ENCODE measurements around the gene KCNAB1. TPM values are rescaled to one million over a fixed set of nuclear protein-coding genes. Genes with fewer than 3 reads are reported as not detected.

KCNAB1 gene
- total and polyA plus RNA-seq, 2 of the 8 experiments (the other 6 are each of a cell fraction or from before 2014, with no cell fraction given) = 0.51 to 2.3 TPM

DNA sequence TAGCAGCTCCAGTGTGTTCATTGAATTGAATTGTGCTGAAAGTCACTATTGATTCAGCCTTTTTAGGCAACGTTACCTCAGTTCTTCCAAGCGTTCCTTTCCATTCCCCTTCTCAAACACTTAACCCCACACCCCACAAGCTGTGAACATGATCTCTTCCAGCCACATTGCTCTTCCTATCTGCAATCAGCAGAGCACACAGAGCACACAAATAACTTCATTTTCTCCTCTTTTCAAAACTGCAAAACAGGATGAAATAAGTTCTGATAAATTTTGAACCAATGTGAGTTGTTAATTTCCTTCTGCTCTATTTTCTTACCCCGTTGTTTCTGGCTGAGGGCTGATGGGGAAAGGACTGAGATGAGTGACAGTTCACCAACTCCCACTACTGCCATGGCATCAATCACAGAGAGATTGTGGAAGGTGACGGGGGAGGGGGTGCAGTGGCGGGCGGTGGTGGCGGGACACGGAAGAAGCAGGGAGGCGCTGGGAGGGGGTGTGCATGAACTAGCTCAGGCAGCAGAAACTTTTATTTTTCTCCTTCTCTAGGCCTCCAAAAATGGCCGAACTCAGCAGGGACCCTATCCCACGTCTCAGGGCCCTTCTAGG lies 287.3 kb downstream of the KCNAB1 start:
- H3K18ac ChIP-seq (ENCODE audit: extremely low read depth, low read length) = no peak overlapping the region
- H3K14ac ChIP-seq (ENCODE audit: insufficient read length) = no peak overlapping the region
- H3K23me2 ChIP-seq (ENCODE audit: low read depth, low read length) = no peaks in the 10 kb centered on the region
- no peak overlapping the region for H2BK5ac ChIP-seq (ENCODE audit: low read depth, low read length)
- H3K79me1 ChIP-seq (ENCODE audit: low read depth, low read length) = no peaks in the 10 kb centered on the region
- no peak overlapping the region for H3K4me3 ChIP-seq (ENCODE audit: extremely low read depth in 1 of 4, insufficient read depth in 2 of 4, low read depth in 3 of 4, low read length in 4 of 4)
- H3K4me1 ChIP-seq (replicated peaks in 1 of 4; ENCODE audit: control insufficient read depth in 3 of 4, insufficient read depth in 4 of 4, low read length in 3 of 4) = peaks cover 0 to 2% (median 0%) of the 10 kb centered on the region in 4 experiments; a peak in 1 of 7 replicates
- H2BK15ac ChIP-seq (ENCODE audit: low read length) = no peak overlapping the region
- 95% methylated on average over 9 of the region's 11 CpGs; no CpG with 5 or more reads in 1 of the 2 experiments for WGBS, 2 experiments (ENCODE audit: extremely low coverage in 1 of 2, insufficient coverage in 1 of 2, insufficient read length in 1 of 2, insufficient replicate concordance in 2 of 2, low coverage in 1 of 2, low lambda C conversion rate in 2 of 2, missing lambda C conversion rate in 1 of 2)
- H4K20me1 ChIP-seq (replicated peaks in 1 of 2; ENCODE audit: control insufficient read depth in 1 of 2, insufficient read depth in 2 of 2, low read length in 2 of 2) = no peaks in the 10 kb centered on the region
- H2BK120ac ChIP-seq (replicated peaks; ENCODE audit: low read depth, low read length) = no peak overlapping the region
- no peaks in the 10 kb centered on the region for H3K36me3 ChIP-seq (ENCODE audit: control insufficient read depth in 2 of 4, insufficient read depth in 4 of 4, low read length in 3 of 4)
- H3K4me2 ChIP-seq (ENCODE audit: insufficient read depth in 1 of 2, low read depth in 2 of 2, low read length in 2 of 2) = no peak overlapping the region
- no peak overlapping the region for H4K8ac ChIP-seq (ENCODE audit: extremely low read depth, insufficient read depth, low read length)
- no peak for TF ChIP-seq ASH2L (IDR thresholded peaks at IDR 0.05; ENCODE audit: low read length)
- TF ChIP-seq SP2 (IDR thresholded peaks at IDR 0.05; ENCODE audit: low read length) = no peak
- no peak for TF ChIP-seq BCL11A (IDR thresholded peaks at IDR 0.05; ENCODE audit: low read depth in 2 of 2, low read length in 2 of 2)
- no peak for TF ChIP-seq BRCA1 (IDR thresholded peaks at IDR 0.05; ENCODE audit: low read depth, low read length)
- no peak overlapping the region for H3K9ac ChIP-seq (replicated peaks in 1 of 4; ENCODE audit: extremely low read depth in 1 of 4, low read depth in 3 of 4, low read length in 3 of 4)
- H3K56ac ChIP-seq (replicated peaks; ENCODE audit: insufficient read length, low read depth, low read length) = no peak overlapping the region
- H3K23ac ChIP-seq (ENCODE audit: insufficient read length) = no peak overlapping the region
- no peak overlapping the region for H2AFZ ChIP-seq (ENCODE audit: low read length)
- POLR2A ChIA-PET (ENCODE audit: partially characterized antibody) = no interaction called here
- no peaks in the 10 kb centered on the region for H3K27me3 ChIP-seq (replicated peaks in 1 of 4; ENCODE audit: control insufficient read depth in 3 of 4, extremely low read depth in 1 of 4, insufficient read depth in 3 of 4, low read length in 3 of 4)
- no peak overlapping the region for H3K27ac ChIP-seq (ENCODE audit: low read depth, low read length)
- DNase-seq (ENCODE audit: low read depth in 1 of 2, low spot score in 2 of 2) (no peak), FAIRE-seq (no peak)
- H3K9me3 ChIP-seq (ENCODE audit: insufficient read depth in 2 of 2, low read depth in 1 of 2, low read length in 1 of 2) = no peaks in the 10 kb centered on the region
- H2BK12ac ChIP-seq (ENCODE audit: low read depth, low read length) = no peak overlapping the region
- H3K79me2 ChIP-seq (ENCODE audit: control insufficient read depth in 1 of 2, insufficient read depth in 2 of 2, low read length in 2 of 2) = no peaks in the 10 kb centered on the region
- no peak overlapping the region for H4K91ac ChIP-seq (replicated peaks; ENCODE audit: insufficient read length, low read length)
- no peak overlapping the region for H2AK5ac ChIP-seq (ENCODE audit: low read depth, low read length)
- CTCF ChIA-PET (ENCODE audit: partially characterized antibody) = interaction anchor here (0.8 to 2.5 kb wide), 4 partner anchors 13 to 233 kb away, joined by 3 to 7 read pairs (median 6); no protein-coding TSS in a partner anchor
- no peak overlapping the region for H2BK20ac ChIP-seq (ENCODE audit: low read length)
- no peak overlapping the region for H4K5ac ChIP-seq (ENCODE audit: insufficient read length, low read depth, low read length)
- H3K4ac ChIP-seq (replicated peaks; ENCODE audit: insufficient read length, low read depth, low read length) = no peak overlapping the region

All from H1 (cell line).